OCI-LY7 (cell line): Measurements from ENCODE around the gene PRR14. TPM values are rescaled to one million over a fixed set of nuclear protein-coding genes. Genes with fewer than 3 reads are reported as not detected.
A peak's percentile ranks its signal among the peaks of the same experiment; 100 is the strongest.

Experiments used
- BruUV-seq: library from RNA; stranded (reverse); fragments of 400-500 nt; replicated peaks from 2 replicates; lab custom pipeline; 2021; lab: Mats Ljungman, UMichigan
- CTCF ChIA-PET: fragments of 300-600 bp; sonication (Branson Sonifier 250); formaldehyde crosslinking; loops from one replicate; lab custom pipeline; 2022; ENCODE audit warnings: antibody characterized with exemption; ENCODE audit not compliant: unreplicated experiment; lab: Charles Lee
- POLR2A ChIA-PET: fragments of 300-600 bp; sonication (Branson Sonifier 250); formaldehyde crosslinking; loops from one replicate; lab custom pipeline; 2022; ENCODE audit warnings: antibody characterized with exemption; lab: Charles Lee
- DNase-seq: peaks from one replicate; pipeline ENCODE4 v3.0.0-alpha.2; 2015; ENCODE audit warnings: low spot score
- H2AFZ ChIP-seq: fragments of 200-600 bp; sonication (generic), shearing (Covaris generic); 2 replicates; pipeline ENCODE4 v1.6.1; 2014; ENCODE audit warnings: mild to moderate bottlenecking, antibody characterized with exemption, low read length, moderate library complexity
- H3K27ac ChIP-seq: fragments of 200-600 bp; sonication (generic); 2 replicates; pipeline ENCODE4 v1.5.1; 2014; ENCODE audit warnings: mixed run types, low read depth, mild to moderate bottlenecking, moderate library complexity, low read length, inconsistent platforms; ENCODE audit not compliant: poor library complexity, severe bottlenecking
- H3K36me3 ChIP-seq: fragments of 200-600 bp; sonication (generic); 2 replicates; pipeline ENCODE4 v1.6.1; 2014; ENCODE audit warnings: mild to moderate bottlenecking, antibody characterized with exemption, low read length, moderate library complexity, mixed read lengths; ENCODE audit not compliant: insufficient read depth
- H3K4me1 ChIP-seq: fragments of 200-600 bp; sonication (generic); 2 replicates; pipeline ENCODE4 v1.5.1; 2014; ENCODE audit warnings: mild to moderate bottlenecking, low read length; ENCODE audit not compliant: insufficient read depth, poor library complexity, severe bottlenecking
- H3K4me2 ChIP-seq: fragments of 200-600 bp; sonication (generic); 2 replicates; pipeline ENCODE4 v1.6.1; 2014; ENCODE audit warnings: mild to moderate bottlenecking, low read length
- H3K4me3 ChIP-seq: fragments of 200-600 bp; sonication (generic); 2 replicates; pipeline ENCODE4 v1.5.1; 2014; ENCODE audit warnings: mild to moderate bottlenecking, low read depth, low read length; ENCODE audit not compliant: poor library complexity, severe bottlenecking
- H3K79me2 ChIP-seq: fragments of 200-600 bp; sonication (generic); 2 replicates; pipeline ENCODE4 v1.6.1; 2016; ENCODE audit warnings: low read depth, mild to moderate bottlenecking, low read length, moderate library complexity, mixed read lengths; ENCODE audit not compliant: insufficient read depth
- H3K9me2 ChIP-seq: fragments of 200-600 bp; sonication (generic); 2 replicates; pipeline ENCODE4 v1.6.1; 2016; ENCODE audit warnings: mild to moderate bottlenecking, low read length, mixed read lengths; ENCODE audit not compliant: insufficient read depth
- H3K9me3 ChIP-seq: fragments of 200-600 bp; sonication (generic); 2 replicates; pipeline ENCODE4 v1.6.1; 2014; ENCODE audit warnings: mild to moderate bottlenecking, mixed run types, low read length, mixed read lengths
- H4K20me1 ChIP-seq: fragments of 200-600 bp; sonication (generic); 2 replicates; pipeline ENCODE4 v1.6.1; 2014; ENCODE audit warnings: mild to moderate bottlenecking, antibody characterized with exemption, low read length, moderate library complexity, mixed read lengths; ENCODE audit not compliant: insufficient read depth
- EZH2phosphoT487 ChIP-seq: fragments of 200-600 bp; sonication (generic); IDR thresholded peaks from 2 replicates; pipeline ENCODE4 v1.6.1; 2018; ENCODE audit warnings: low read depth, borderline replicate concordance, mild to moderate bottlenecking, mixed run types, antibody characterized with exemption, low read length, moderate library complexity, mixed read lengths
- intact Hi-C: fragments of 100-400 bp; cut with micrococcal nuclease; formaldehyde crosslinking; loops from one replicate; pipeline ENCODE4 v1.10.0; 2022; ENCODE audit not compliant: unreplicated experiment
- total RNA-seq, 2 experiments: library from RNA; depleted of rRNA in 1 of 2; stranded (reverse); fragments of >200 nt in 1 of 2; shearing (Covaris generic) in 1 of 2; gene quantifications; 2 replicates each; pipeline ENCODE4 v1.2.3, GENCODE V29; 2014 to 2022
- TF ChIP-seq, protein P1 (sequence below): fragments of 200-600 bp; sonication (generic); conservative IDR thresholded peaks from 2 replicates; pipeline ENCODE4 v1.5.1; 2014; ENCODE audit warnings: mild to moderate bottlenecking, antibody characterized with exemption, low read length, moderate library complexity, mixed read lengths

PRR14 gene
- total RNA-seq, 2 experiments from 2014 or later, result 33.2 to 75.5 TPM

DNA sequence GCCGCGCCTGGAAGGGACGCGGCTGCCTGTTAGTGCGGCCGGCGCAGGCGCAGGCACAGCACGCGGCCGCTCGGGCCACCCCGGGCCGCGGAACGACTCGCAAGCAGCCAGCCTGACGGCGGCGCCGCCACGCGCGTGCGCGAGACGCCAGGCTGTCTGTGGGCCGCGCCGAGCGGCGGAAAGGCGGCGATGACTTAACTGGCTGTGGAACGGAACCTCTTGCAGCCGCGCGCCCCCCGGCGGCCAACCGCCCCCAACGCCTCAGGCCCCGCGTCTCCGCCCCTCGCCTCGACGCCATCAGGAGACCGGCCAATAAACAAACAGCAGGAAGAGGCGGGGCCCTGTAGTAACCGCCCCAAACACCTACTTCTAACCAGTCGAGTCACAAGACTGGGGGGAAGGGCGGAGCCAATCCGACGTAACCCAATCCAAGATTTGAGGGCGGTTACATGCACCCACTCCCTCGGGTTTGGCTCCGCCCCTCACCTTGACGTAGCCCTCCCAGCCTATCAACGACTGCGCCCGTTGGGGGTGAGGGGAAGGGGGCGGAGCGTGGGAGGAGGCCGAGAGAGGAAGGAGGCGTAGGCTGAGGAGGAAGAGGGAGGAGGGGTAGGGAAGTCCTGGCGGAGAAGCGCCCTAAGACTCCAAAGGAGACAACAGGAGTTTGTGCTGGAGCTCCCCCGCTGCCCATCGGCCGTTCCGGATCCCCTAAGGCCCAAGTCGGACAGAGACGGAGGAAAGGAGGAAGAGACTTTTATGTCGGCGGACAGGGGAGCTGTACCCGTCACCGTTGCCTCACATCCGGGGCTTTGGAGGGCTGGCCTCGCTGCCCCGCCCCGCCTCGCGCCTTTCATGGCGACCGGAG, 7.3 kb downstream of the PRR14 start, which contains the start of gene FBRS:
FBRS (plus strand) TSS at position 566 of the 865 bp plus-strand sequence. CDS start 1,088 bp downstream, outside the sequence.
- peak within 1 kb of the TSS; percentile 61; the same call in 1 of the 2 replicates for H2AFZ ChIP-seq
- peak within 1 kb of the TSS; percentile 87 for H3K27ac ChIP-seq
- POLR2A ChIA-PET, result interaction anchor here (0.6 to 1.4 kb wide), 4 partner anchors 24 to 278 kb away, joined by 3 to 5 read pairs (median 3); no protein-coding TSS in a partner anchor
- no TSS peak for BruUV-seq
- peak; percentile 100 for DNase-seq
- peak within 1 kb of the TSS; percentile 91 for H3K4me2 ChIP-seq
- no peaks in the 10 kb centered on the region for H3K9me2 ChIP-seq
- peaks cover 68% of the 10 kb centered on the region for H3K36me3 ChIP-seq
- CTCF ChIA-PET, result interaction anchor here (0.6 to 2.6 kb wide), 2 partner anchors 39 to 472 kb away, joined by 3 to 10 read pairs; no protein-coding TSS in a partner anchor
- H3K79me2 ChIP-seq, result peaks cover 26% of the 10 kb centered on the region
- no peak for TF ChIP-seq EZH2phosphoT487
- TF ChIP-seq, protein P1, sequence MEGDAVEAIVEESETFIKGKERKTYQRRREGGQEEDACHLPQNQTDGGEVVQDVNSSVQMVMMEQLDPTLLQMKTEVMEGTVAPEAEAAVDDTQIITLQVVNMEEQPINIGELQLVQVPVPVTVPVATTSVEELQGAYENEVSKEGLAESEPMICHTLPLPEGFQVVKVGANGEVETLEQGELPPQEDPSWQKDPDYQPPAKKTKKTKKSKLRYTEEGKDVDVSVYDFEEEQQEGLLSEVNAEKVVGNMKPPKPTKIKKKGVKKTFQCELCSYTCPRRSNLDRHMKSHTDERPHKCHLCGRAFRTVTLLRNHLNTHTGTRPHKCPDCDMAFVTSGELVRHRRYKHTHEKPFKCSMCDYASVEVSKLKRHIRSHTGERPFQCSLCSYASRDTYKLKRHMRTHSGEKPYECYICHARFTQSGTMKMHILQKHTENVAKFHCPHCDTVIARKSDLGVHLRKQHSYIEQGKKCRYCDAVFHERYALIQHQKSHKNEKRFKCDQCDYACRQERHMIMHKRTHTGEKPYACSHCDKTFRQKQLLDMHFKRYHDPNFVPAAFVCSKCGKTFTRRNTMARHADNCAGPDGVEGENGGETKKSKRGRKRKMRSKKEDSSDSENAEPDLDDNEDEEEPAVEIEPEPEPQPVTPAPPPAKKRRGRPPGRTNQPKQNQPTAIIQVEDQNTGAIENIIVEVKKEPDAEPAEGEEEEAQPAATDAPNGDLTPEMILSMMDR, result peak; percentile 85
- H4K20me1 ChIP-seq, result no peaks in the 10 kb centered on the region
- intact Hi-C loops, result loop anchor here (1.0 to 2.0 kb wide), 5 partner anchors 23 to 265 kb away; partner anchors contain the start of genes CFAP119, FBXL19 and RNF40
- H3K4me1 ChIP-seq, result peaks cover 22% of the 10 kb centered on the region
- no peaks in the 10 kb centered on the region for H3K9me3 ChIP-seq
- H3K4me3 ChIP-seq, result peak within 1 kb of the TSS; percentile 99

DNA sequence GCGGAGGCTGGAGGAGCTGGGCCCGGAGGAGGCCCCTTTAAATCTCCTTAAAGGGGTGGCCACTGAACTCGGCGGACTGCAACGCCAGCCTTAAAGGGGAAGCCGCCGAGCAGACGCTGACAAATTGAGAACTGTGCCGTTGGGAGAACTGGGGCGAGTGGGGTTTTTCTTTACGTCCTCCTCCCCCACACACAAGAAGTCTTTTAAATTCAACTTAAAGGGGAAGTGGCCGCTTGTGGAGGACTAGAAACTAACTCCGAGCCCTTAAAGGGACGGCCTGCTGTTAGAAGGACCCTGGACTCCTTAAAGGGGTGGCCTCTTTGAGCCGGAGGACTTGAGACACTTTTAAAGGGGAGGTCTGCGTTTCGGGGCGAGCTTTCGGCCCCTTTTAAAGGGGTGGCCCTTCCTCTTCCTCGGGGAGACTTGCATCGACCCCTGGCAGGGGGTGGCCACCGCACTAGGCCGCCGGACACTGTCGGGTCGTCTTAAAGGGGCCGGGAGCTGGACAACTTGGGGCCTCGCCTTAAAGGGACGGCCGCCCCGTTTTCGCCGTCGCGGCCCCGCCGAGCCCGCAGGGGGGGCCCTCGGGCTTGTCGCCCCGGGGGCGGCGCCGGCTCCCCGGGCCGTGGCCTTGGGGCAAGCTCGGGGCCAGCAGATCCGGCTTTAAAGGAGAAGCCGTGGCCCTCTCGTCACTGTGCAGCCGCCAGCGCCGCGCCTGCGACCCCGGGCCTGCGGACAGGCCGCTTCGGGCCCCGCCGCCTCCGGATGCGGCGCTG, 8.2 kb downstream of the PRR14 start:
- H4K20me1 ChIP-seq, result no peaks in the 10 kb centered on the region
- H3K4me3 ChIP-seq, result peak overlapping the region; percentile 99
- ChIA-PET CTCF (interaction anchor here (2.6 kb wide), 1 partner anchor 39 kb away, joined by 10 read pairs; no protein-coding TSS in a partner anchor), POLR2A (interaction anchor here (0.6 to 1.6 kb wide), 6 partner anchors 15 to 277 kb away, joined by 3 to 5 read pairs (median 3); no protein-coding TSS in a partner anchor)
- H2AFZ ChIP-seq, result peak overlapping the region; percentile 9; the same call in 1 of the 2 replicates
- peak; percentile 98 for DNase-seq
- H3K27ac ChIP-seq, result peak overlapping the region; percentile 87
- no peak for TF ChIP-seq EZH2phosphoT487
- TF ChIP-seq, protein P1, result peak; percentile 45
- H3K79me2 ChIP-seq, result peaks cover 26% of the 10 kb centered on the region
- H3K9me2 ChIP-seq, result no peaks in the 10 kb centered on the region
- H3K4me2 ChIP-seq, result peak overlapping the region; percentile 91
- peaks cover 22% of the 10 kb centered on the region for H3K4me1 ChIP-seq
- H3K9me3 ChIP-seq, result no peaks in the 10 kb centered on the region
- TSS peak; percentile 85 for BruUV-seq
- intact Hi-C loops, result loop anchor here (1.0 to 2.0 kb wide), 5 partner anchors 24 to 264 kb away; partner anchors contain the start of genes CFAP119, FBXL19 and RNF40
- peaks cover 72% of the 10 kb centered on the region for H3K36me3 ChIP-seq
